Measurements from ENCODE around the gene FGG.
A peak's percentile ranks its signal among the peaks of the same experiment; 100 is the strongest.

Gene FGG

GRCh38 chr4:154612472-154613414 is at the start of gene FGG:
Gene FGG, minus strand, starts transcription at chr4:154612656. Its CDS starts 47 bp downstream, at chr4:154612609.
- DNase-seq: no peak

GRCh38 chr4:154660052-154660451 is 47.6 kb upstream of the FGG start:
- DNase-seq: no peak

GRCh38 chr4:154658680-154659405 is 46.4 kb upstream of the FGG start:
- DNase-seq: no peak

GRCh38 chr4:154643493-154643892 is 31.0 kb upstream of the FGG start:
- DNase-seq: no peak

GRCh38 chr4:154642373-154643009 is 30.0 kb upstream of the FGG start:
- no peak for DNase-seq

- no peak for DNase-seq
These were observed 28.5 kb upstream of the FGG start for GRCh38 chr4:154640999-154641398.

GRCh38 chr4:154634058-154634457 is 21.6 kb upstream of the FGG start:
- no peak for DNase-seq

GRCh38 chr4:154631828-154632227 is 19.4 kb upstream of the FGG start:
- no peak for DNase-seq

GRCh38 chr4:154630324-154630723 is 17.9 kb upstream of the FGG start:
- no peak for DNase-seq

GRCh38 chr4:154626793-154627484 is 14.5 kb upstream of the FGG start:
- DNase-seq: no peak

GRCh38 chr4:154625971-154626370 is 13.5 kb upstream of the FGG start:
- DNase-seq: no peak

- no peak for DNase-seq
These were observed 11.5 kb upstream of the FGG start for GRCh38 chr4:154623995-154624394.

GRCh38 chr4:154623436-154623835 is 11.0 kb upstream of the FGG start:
- DNase-seq: no peak

- peak; percentile 14 for DNase-seq
These were observed 10.1 kb upstream of the FGG start for GRCh38 chr4:154622598-154622997.

- DNase-seq: no peak
These were observed 7.7 kb upstream of the FGG start for GRCh38 chr4:154620111-154620510.

- DNase-seq: peak; percentile 4
These were observed 6.4 kb upstream of the FGG start for GRCh38 chr4:154618708-154619315.

- no peak for DNase-seq
These were observed 5.4 kb upstream of the FGG start for GRCh38 chr4:154617820-154618317.

- DNase-seq: no peak
These were observed 4.3 kb upstream of the FGG start for GRCh38 chr4:154616731-154617130.

GRCh38 chr4:154616287-154616686 is 3.8 kb upstream of the FGG start:
- no peak for DNase-seq

GRCh38 chr4:154615211-154615610 is 2.8 kb upstream of the FGG start:
- no peak for DNase-seq

GRCh38 chr4:154614306-154614705 is 1.9 kb upstream of the FGG start:
- DNase-seq: no peak

GRCh38 chr4:154611833-154612232 is 623 bp downstream of the FGG start:
- DNase-seq: no peak
